Measurements from ENCODE around the gene TEX264.

TEX264 gene

DNA sequence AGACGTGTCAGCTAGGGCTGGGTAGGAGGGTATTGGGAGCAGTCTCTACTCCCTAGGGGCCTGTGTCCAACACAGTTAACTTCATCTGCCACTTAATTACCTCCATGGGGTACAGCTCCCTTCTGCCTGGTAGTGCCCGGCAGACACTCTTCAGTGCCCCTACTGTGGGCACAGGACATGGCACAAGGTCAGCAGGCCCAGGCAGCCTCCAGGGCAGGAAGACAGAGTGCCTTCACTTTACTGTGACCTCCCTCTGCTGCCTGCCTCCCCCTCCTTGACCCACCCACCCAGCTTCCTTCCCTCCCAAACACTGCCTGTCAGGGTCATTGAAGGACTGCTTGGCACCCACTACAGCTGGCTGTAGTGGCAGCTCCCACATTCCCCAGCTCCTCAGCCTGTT is 29.4 kb downstream of the TEX264 start:
- no peak for DNase-seq

- no peak for DNase-seq
Measured at GRCh38 chr3:51702156-51702555, 31.1 kb downstream of the TEX264 start.

DNA sequence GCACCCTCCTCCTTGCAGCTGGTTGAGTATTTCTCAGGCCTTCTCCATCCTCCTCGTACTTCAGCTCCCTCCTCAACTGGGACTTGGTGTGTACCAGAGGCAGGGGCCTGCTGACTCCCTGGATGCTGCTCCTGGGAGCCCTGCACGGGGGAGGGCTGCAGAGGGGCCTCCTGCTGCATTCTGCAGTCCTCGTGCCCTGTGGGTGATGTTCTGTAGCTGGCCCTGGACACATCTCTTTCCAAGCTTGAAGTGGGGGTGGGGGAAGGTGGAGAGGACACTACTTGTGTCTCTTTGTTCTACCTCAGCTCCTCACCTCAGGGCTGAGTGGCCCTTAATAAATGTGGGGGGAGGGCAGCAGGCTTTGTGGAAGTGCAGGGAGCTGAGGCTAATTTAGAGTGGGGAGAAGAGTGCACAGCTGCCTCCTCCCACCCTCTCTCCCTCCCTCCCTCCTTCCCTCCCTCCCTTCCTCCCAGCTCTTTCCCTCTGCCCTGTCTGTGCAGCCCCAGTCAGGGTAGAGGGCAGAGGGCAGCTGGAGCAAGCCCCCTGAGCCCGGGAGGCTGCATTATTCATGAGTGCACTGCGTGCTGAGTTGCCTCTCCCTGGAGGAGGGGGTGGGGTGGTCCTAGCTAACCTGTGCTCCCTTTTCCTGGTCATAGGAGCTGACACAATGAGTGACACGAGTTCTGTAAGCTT is 32.2 kb downstream of the TEX264 start:
- no peak for DNase-seq

- DNase-seq = no peak
Measured at GRCh38 chr3:51703761-51704510, 32.9 kb downstream of the TEX264 start.

- DNase-seq = no peak
Measured at GRCh38 chr3:51704511-51704950, 33.5 kb downstream of the TEX264 start.

GRCh38 chr3:51705276-51706020 is 34.4 kb downstream of the TEX264 start:
- peak; percentile 3 for DNase-seq

DNA sequence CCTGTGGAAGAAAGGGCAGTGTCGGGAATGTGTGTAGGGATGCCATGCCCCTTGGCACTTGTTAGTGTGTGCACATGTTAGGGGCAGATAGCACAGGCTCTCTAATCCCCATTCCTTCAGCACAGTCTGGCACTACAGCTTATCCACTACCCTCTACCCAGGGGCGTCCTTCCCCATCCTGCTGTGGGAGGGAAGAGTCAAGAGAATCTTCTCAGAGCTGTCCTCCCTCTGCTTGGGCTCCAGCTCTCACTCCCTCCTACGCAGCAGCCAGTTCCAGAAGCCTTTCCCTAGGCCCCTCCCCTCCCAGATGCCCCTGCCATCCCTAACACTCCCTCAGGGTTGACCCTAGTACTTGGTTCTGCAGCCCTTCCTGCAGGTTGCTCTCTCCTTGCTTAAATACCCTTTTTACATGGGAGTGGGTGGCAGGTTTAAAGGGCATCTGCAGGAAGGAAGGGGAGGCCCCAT is 35.0 kb downstream of the TEX264 start:
- peak; percentile 11 for DNase-seq

GRCh38 chr3:51706788-51707731 is 36.0 kb downstream of the TEX264 start, which contains the start of gene GRM2:
GRM2 (plus strand) TSS chr3:51707068; CDS start chr3:51708984, 1,916 bp downstream.
- peak; percentile 93 for DNase-seq

DNA sequence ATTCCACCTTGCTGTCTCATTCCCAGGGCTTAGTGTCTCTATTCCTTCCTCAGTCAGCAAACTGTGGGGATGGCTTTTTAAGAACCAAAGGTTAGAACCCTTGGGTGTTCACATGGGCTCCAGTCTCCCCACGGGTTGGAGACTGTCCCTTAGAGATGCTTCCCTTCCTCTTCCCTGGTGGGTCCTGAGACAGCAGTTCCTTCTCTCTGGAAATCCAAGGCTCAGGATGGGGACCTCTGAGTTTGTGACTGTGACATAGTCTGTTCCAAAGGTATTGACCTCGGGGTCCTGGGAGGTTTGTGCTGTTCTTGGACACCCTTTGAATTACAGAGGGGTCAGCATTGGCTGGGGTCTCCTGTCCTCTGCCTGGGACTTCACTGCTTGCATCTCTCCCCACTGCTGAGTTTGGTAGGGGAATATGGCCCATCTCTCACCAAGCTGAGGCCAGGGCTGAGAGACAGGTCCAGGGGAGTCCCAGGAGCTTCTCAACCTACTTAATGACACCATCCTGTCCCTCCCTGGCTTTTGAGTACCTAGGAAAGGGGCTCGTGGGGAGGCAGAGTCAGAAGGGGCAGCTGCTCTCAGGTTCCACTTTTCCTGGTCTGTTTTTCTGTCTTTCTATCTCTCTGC is 37.3 kb downstream of the TEX264 start:
- DNase-seq = no peak

GRCh38 chr3:51709004-51709420 is 38.0 kb downstream of the TEX264 start:
- no peak for DNase-seq

DNA sequence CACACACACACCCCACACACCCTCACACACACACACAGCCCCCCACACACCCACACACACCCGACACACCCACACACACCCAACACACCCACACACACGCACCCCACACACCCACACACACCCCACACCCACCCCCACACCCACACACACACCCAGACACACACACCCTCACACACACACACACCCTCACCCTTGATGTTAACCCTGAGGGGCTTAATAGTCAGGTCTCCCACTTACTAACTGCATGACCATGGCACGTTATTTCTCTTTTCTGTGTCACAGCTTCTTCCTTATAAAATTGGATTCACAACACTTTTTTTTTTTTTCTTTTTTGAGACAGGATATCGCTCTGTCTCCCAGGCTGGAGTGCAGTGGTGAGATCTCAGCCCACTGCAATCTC is 38.6 kb downstream of the TEX264 start:
- no peak for DNase-seq

- no peak for DNase-seq
Measured at GRCh38 chr3:51710631-51711351, 39.7 kb downstream of the TEX264 start.

DNA sequence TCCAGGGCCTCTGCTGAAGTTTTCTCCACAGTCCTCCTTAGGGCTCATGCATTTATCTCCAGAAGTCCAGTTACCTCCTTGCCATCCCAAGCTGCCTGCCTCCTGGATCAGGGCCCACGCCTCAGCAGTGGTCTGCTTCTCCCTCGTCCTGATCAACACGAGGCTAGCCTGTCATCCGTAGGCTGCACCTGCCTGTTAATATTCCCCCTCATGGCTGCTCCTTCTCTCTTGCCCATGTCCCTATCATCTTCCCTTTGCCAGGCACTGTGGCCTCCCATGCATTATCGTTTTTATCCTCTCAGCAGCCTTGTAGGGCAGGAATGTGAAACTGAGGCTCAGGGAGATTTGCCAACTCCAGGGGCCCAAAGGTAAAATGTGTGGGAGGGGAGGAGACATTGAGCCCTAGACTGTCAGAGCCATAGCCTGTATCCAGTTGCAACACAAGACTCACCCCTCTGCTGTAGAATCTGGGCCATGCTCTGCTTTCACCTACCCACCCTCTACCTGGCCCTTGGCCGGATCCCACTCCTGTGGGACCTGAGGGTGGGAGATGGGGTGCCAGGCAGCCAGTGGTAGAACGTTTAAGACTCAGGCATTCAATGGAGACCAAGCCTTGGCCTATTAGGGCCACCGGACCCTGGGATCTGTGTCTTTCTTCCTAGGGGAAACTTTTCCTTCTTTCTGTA is 40.4 kb downstream of the TEX264 start:
- no peak for DNase-seq

GRCh38 chr3:51712038-51712420 is 41.0 kb downstream of the TEX264 start:
- no peak for DNase-seq

GRCh38 chr3:51712511-51712931 is 41.5 kb downstream of the TEX264 start:
- DNase-seq = no peak

GRCh38 chr3:51712963-51713362 is 41.9 kb downstream of the TEX264 start:
- no peak for DNase-seq

DNA sequence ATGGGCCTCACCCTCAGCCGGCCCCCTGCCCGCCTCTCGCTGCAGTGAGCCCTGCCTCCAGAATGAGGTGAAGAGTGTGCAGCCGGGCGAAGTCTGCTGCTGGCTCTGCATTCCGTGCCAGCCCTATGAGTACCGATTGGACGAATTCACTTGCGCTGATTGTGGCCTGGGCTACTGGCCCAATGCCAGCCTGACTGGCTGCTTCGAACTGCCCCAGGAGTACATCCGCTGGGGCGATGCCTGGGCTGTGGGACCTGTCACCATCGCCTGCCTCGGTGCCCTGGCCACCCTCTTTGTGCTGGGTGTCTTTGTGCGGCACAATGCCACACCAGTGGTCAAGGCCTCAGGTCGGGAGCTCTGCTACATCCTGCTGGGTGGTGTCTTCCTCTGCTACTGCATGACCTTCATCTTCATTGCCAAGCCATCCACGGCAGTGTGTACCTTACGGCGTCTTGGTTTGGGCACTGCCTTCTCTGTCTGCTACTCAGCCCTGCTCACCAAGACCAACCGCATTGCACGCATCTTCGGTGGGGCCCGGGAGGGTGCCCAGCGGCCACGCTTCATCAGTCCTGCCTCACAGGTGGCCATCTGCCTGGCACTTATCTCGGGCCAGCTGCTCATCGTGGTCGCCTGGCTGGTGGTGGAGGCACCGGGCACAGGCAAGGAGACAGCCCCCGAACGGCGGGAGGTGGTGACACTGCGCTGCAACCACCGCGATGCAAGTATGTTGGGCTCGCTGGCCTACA is 44.4 kb downstream of the TEX264 start:
- DNase-seq = peak; percentile 15

DNA sequence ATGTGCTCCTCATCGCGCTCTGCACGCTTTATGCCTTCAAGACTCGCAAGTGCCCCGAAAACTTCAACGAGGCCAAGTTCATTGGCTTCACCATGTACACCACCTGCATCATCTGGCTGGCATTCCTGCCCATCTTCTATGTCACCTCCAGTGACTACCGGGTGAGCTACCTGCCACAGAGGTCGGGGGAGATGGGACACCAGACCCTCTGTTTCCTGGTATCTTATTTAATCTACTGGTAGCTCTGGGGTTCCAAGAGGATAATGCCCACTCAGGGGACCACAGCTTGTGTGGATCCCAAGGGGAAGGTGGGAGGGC is 44.9 kb downstream of the TEX264 start:
- DNase-seq = no peak

DNA sequence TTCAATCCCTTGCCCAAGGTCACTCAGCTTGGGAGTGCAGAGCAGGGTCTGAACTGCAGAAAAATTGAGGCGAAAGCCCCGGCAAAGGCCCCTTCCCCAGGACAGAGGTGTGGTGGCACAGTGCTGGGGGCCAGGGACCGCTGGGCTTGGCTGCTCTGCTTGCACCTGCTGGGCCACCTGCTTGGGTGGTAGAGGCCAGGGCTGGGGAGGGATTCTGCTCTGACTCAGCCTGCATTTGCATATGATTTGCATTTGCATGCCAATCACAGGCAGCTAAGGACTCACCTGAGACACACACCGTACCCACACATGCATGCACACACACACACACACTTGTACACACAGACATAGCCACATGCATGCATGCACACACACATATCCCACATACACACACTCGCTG is 45.8 kb downstream of the TEX264 start:
- no peak for DNase-seq

GRCh38 chr3:51717446-51717845 is 46.4 kb downstream of the TEX264 start:
- DNase-seq = no peak
